GM11168 (cell line): Measurements from ENCODE around the gene SMYD3.
"Not testable (repeated sequence)": the region's sequence is repeated elsewhere in the genome, so short reads cannot be mapped to it uniquely, and the experiment has no call there.

Experiments used
- in situ Hi-C: fragments of 300-500 bp; cut with MboI; formaldehyde crosslinking; loops from one replicate; pipeline ENCODE4 v1.12.0; 2022; ENCODE audit warnings: low sequenced_read_pairs; ENCODE audit not compliant: unreplicated experiment

Gene SMYD3

GRCh38 chr1:246092136-246092535 lies 414.9 kb downstream of the SMYD3 start:
- in situ Hi-C loops: no loop called here

DNA sequence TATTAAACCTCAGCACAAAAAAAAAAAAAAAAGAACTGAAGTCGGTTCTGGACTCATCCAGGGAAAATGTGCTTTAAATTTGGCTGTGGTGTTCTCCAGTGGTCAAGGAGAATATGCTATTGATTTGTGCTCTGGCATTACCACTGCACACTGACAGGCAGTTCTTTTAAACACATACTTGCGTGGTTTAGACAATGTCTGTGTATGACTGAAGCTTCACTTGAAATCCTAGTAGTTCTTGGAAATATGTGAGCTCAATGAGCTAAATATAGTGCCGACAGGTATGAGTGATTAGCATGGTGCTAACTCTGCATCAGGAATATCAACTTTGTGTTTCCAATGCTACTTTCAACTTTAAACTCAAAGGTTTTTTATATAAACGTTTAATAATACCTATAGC lies 415.6 kb downstream of the SMYD3 start:
- in situ Hi-C loops: no loop called here

GRCh38 chr1:246086191-246086590 lies 420.9 kb downstream of the SMYD3 start:
- in situ Hi-C loops: no loop called here

- in situ Hi-C loops: no loop called here
Measured at GRCh38 chr1:246083416-246083815, 423.7 kb downstream of the SMYD3 start.

DNA sequence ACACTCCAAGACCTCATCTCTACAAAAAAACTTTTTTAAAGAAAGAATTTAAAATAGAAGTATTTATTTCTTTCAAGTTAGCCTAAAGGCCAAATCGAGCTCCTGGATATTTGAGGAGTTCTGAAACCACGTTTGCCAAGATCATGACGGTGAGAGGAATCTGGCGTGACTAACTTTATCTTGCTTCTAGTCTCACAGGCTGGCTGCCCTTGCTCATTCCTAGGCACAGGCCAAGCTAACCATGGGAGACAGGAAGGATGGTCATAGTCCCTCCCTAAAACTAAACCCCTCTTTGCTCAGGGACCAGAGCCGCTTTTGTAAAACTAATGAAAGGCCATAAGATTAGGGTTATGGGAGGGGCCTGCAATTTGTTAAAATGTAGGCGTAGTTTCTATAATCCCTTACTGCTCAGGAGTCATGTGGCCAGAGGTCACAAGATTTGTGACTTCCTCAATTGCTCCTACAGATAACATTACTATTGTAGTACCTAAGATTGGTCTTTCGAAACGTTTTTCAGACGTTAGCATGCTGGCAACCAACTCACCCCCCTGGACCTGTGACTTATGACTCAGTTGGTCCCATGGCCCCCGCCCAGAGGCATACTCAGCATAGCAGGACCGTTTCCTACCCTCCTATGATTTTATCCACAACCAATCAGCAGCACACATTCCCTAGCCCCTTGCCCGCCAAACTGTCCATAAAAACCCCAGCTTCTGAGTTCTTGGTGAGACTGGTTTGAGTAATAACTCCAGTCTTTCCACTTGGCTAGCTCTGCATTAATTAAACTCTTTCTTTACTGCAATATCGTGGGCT lies 425.0 kb downstream of the SMYD3 start:
- in situ Hi-C loops: no loop called here

DNA sequence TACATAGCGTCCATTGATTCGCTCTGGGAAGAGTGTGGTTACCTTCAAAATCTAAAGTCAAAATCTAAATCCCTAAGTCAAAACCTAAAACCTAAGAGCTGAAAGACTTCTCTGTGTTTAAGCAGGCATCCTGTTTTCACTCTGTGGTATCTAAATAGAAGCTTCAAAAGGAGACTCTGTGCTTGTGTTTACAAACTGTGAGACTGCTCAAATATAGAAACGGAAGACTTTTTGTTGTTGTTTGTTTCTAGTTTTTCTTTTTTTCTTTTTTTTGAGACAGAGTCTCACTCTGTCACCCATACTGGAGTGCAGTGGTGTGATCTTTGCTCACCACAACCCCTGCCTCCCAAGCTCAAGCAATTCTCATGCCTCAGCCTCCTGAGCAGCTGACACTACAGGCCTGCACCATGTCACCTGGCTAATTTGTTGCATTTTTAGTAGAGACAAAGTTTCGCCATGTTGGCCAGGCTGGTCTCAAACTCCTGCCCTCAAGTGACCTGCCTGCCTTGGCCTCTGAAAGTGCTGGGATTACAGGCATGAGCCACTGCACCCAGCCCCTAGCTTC lies 425.9 kb downstream of the SMYD3 start:
- in situ Hi-C loops: no loop called here

- in situ Hi-C loops: no loop called here
Measured at GRCh38 chr1:246080031-246080430, 427.0 kb downstream of the SMYD3 start.

- in situ Hi-C loops: no loop called here
Measured at GRCh38 chr1:246078888-246079252, 428.2 kb downstream of the SMYD3 start.

DNA sequence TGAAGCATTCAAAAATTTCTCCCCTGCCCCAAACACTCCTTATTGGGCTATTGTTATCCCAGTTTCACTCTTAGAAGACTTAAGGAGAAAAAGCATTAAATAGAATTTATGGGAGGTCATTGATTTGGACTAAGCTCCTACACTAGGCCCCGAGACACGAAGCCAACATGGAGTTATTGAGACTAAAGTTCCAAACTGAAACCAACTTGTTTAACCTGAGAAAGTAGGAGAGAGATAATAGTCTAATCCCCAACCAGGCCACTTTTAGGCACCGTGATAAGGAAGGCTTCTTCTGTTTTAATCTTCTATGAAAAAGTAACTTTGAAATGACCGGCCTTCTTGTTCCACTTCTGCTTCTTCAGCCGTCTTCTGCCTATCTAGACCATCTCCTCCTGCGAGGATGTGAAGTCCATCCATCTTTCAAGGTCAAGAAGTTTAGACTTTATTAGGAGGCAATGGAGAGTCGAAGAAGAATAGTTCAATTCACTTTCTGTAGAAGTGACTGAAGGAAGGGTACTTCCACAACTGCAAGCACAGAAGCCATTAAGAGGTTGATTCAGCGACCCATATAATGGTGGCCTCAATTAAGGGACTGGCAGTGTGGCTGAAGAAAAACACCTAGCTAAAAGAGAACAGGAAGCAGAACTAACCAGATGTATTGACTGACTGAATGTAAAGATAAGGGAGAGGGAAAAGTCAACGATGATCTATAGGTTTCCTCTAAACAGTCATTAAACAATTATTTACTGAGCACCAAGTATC lies 428.8 kb downstream of the SMYD3 start:
- in situ Hi-C loops: no loop called here

GRCh38 chr1:246077476-246077875 lies 429.6 kb downstream of the SMYD3 start:
- in situ Hi-C loops: no loop called here

GRCh38 chr1:246074421-246074820 lies 432.7 kb downstream of the SMYD3 start:
- in situ Hi-C loops: no loop called here

DNA sequence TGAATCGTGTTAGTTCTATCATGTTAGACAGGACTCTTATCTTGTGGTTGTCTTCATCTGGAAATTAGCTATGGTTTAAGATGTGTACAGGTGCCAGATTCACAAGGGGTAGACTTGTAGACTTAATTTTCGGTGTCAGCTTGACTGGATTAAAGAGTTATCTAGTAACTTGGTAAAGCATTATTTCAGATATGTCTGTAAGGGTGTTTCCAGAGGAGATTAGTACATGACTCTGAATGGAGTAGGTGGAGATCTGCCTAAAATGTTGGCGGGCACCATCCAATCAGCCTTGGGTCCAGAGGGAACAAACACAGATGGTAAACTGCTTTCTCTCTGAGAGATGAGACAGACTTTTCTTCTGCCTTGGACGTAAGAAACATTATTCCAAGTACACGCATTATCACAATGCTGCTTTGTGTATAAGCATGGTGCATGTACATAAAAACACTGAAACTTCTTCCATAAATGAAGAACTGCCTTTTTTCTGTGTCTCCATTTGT lies 434.6 kb downstream of the SMYD3 start:
- in situ Hi-C loops: no loop called here

DNA sequence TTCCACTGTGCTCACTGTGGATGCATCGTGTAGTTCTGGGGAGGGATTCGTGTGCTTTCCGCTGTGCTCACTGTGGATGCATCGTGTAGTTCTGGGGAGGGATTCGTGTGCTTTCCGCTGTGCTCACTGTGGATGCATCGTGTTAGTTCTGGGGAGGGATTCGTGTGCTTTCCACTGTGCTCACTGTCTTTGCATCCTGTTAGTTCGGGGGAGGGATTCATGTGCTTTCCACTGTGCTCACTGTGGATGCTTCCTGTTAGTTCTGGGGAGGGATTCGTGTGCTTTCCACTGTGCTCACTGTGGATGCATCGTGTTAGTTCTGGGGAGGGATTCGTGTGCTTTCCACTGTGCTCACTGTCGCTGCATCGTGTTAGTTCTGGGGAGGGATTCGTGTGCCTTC lies 435.1 kb downstream of the SMYD3 start:
- in situ Hi-C loops: not testable (repeated sequence)

- in situ Hi-C loops: not testable (repeated sequence)
Measured at GRCh38 chr1:246071561-246071960, 435.5 kb downstream of the SMYD3 start.

GRCh38 chr1:246069581-246069980 lies 437.5 kb downstream of the SMYD3 start:
- in situ Hi-C loops: no loop called here

- in situ Hi-C loops: no loop called here
Measured at GRCh38 chr1:246068619-246069509, 438.2 kb downstream of the SMYD3 start.

DNA sequence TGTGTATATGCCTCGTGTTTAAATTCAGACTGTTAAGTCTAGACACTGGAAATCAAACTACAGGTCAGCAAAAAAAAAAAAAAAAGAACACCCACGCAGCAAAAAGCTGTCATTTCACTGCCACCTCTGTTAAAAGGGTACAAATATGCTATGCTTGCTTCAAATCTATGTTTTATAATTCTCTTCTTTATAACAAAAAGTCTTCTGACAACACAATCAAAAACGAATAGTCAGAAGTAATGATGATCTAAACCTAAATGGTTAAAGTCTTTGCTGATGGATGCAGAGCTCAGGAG lies 438.9 kb downstream of the SMYD3 start:
- in situ Hi-C loops: no loop called here

GRCh38 chr1:246067432-246068216 lies 439.5 kb downstream of the SMYD3 start:
- in situ Hi-C loops: no loop called here

- in situ Hi-C loops: no loop called here
Measured at GRCh38 chr1:246066573-246066972, 440.5 kb downstream of the SMYD3 start.

- in situ Hi-C loops: no loop called here
Measured at GRCh38 chr1:246065592-246065991, 441.5 kb downstream of the SMYD3 start.
